GM18951 (cell line): ENCODE measurements around the gene PCSK2.

Experiments
- POLR2A ChIP-seq: IDR thresholded peaks from 4 replicates; pipeline ENCODE4 v1.6.1; 2011; ENCODE audit warnings: mild to moderate bottlenecking; ENCODE audit not compliant: insufficient read length, insufficient read depth; ENCODE audit errors: extremely low read depth
- in situ Hi-C: fragments of 300-500 bp; cut with MboI; formaldehyde crosslinking; loops from one replicate; pipeline ENCODE4 v1.12.0; 2022; ENCODE audit warnings: low sequenced_read_pairs, mixed read lengths, inconsistent platforms; ENCODE audit not compliant: unreplicated experiment

The PCSK2 gene

DNA sequence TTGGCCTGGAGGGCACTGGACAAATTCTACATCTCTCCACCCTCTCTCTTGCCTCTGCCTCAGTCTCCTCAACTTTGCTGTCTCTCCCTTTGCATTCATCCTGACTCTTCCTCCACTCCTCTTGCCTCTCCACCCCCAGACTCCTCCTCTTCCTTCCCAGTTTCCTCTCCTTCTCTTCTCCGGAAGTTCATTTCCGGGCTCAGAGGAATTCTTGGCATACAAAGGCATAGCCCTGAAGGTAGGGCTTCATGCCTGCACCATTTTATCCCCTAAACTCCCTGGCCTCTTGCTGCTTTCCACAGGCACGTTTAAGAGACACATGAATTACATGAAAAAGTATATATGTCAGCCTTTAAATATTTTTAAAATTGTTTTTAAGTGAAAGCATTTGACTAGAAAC is 293.7 kb downstream of the PCSK2 start:
- no peak for TF ChIP-seq POLR2A
- in situ Hi-C loops: no loop called here

- in situ Hi-C loops: no loop called here
- TF ChIP-seq POLR2A: no peak
Measured at GRCh38 chr20:17522528-17522927, 295.7 kb downstream of the PCSK2 start.

- no peak for TF ChIP-seq POLR2A
- in situ Hi-C loops: no loop called here
Measured at GRCh38 chr20:17523326-17523725, 296.5 kb downstream of the PCSK2 start.

DNA sequence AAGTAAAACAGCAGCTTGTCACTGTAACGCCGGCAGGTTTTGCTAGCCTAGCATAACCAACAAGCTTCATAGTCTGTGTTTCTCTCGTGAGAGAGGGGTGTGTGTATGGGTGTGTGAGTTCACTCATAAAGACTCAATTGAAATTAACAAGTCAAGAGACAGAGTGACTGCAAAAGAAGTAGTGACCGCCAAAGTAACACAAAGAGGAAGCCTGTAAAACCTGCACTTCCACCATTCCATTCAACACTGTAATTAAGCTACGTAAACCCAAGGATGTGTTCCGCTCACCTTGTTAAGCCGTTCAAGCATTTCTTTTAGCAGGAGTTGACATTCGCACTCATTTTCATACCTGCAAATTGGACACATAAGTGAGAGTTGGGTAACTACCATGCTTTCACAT is 297.7 kb downstream of the PCSK2 start:
- in situ Hi-C loops: no loop called here
- TF ChIP-seq POLR2A: no peak

DNA sequence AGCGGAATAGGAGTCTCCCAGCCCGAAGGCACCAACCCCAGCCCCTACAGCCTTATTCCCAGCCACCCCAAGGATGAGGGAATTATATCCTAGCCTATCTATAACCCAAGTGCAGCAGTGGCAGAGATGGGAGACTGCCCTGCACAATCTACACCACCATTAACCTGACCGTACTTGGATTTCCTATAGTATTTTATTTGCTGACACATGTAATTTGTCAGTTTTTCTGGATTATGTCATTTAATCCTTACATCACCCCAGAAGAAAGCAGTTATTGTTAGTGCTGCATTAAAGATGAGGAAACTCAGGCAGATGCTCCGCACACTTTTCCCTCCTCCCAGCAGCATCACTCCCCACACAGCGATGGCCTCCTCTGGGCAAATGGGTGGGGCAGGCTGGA is 298.3 kb downstream of the PCSK2 start:
- in situ Hi-C loops: no loop called here
- no peak for TF ChIP-seq POLR2A

DNA sequence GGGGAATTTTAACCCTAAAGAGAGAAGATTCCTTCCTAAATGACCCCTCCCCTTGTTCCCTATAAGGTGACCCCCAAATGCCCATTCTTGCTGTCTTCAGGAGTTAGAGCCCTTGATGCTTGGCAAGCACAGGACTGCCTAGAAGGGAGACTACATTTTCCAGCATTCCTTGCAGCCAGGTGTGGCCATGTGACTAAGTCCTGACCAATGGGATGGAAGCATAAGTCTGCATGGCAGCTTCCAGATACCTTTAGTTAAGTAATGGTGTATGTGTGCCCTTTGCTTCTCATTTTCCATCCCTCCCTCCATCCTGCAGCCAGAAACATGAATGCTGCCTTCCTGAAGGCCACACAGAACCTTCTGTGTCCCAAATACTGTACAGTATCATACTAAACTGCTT is 298.8 kb downstream of the PCSK2 start:
- no peak for TF ChIP-seq POLR2A
- in situ Hi-C loops: no loop called here

DNA sequence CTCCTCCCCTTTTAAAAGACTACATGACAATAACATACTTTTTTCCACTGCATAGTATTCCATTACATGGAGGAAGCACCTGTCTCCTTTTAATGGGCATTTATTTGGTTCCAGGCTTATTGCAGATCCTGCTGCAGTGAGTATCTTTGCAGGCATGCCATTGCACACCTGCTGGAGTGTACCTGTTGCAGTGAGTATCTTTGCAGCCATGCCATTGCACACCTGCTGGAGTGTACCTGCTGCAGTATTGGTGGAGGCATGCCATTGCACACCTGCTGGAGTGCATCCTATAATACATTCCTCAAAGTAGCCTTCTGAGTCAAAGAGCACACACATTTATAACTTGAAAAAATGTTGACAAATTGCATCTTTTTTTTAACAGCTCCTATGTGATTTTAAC is 302.7 kb downstream of the PCSK2 start:
- in situ Hi-C loops: no loop called here
- no peak for TF ChIP-seq POLR2A

GRCh38 chr20:17530153-17530552 is 303.3 kb downstream of the PCSK2 start:
- in situ Hi-C loops: loop anchor here (10.0 kb wide), 1 partner anchor 95 kb away; no protein-coding TSS in a partner anchor
- no peak for TF ChIP-seq POLR2A

DNA sequence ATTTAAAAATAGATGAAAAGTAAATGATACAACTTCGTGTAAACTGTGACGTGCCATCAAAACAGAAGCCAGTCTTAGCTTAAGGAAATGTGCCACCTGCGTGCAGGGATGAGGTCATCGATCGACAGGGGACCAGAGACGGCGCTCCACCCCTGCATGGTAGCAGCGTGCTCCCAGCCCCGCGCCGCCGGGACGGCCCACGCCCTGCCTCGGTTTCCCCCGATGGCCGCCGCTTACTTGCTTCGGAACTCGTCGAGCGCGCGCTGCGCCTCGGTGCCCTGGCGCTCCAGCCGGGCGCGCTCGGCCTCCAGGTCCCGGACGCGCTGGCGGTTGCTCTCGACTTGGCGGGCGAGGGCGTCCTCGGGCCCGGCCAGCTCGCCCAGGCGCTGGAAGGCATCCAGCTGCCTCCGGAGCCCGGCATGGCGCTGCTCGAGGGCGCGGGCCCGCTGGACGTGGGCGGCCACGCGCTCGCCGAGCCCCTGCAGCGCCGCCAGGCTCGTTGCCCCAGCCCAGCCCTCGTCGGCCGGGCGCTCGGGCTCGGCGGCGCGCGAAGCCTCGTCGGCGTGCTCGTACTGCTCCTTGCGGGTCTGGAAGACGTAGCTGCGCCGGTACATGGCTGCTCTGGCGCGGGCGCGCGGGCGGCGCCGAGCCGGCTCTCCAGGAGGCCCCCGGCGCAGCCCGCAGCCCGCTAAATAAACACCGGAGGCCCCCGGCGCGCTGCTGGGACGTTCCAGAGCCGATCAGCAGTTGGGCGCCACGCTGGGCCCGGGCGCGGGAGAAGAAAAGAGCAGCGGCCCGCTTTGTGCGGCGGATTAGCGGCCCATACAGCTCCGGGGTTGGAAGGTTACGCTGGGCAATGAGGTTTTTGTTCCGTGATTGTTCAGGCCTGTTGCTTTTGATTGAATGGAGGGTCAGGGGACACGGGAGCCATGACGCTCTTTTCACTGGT is 304.1 kb downstream of the PCSK2 start, which contains the start of gene BFSP1:
BFSP1 (minus strand) TSS at position 664 of the 949 bp plus-strand sequence; CDS start at position 614, 50 bp downstream.
- TF ChIP-seq POLR2A: no peak
- in situ Hi-C loops: loop anchor here (10.0 kb wide), 1 partner anchor 94 kb away; no protein-coding TSS in a partner anchor

DNA sequence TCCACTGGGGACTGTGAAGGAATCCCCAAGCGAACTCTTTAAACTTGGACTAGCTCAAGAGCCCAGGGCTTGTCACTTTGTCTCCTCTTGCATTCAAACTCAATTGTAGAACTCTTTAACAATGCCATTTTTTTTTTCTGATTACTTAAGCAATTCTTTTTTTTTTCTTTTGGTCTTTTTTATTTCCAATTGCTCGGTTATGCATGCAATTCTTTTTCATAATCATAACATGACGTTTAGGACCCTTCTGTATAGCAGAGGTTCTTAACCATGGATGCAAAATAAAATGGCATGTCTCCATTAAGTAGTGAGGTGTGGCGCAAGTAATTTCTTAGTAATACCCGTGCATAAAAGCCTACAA is 304.8 kb downstream of the PCSK2 start:
- in situ Hi-C loops: loop anchor here (10.0 kb wide), 1 partner anchor 93 kb away; no protein-coding TSS in a partner anchor
- no peak for TF ChIP-seq POLR2A

GRCh38 chr20:17533396-17533795 is 306.6 kb downstream of the PCSK2 start:
- in situ Hi-C loops: loop anchor here (10.0 kb wide), 1 partner anchor 91 kb away; no protein-coding TSS in a partner anchor
- no peak for TF ChIP-seq POLR2A

- in situ Hi-C loops: loop anchor here (10.0 kb wide), 1 partner anchor 91 kb away; no protein-coding TSS in a partner anchor
- no peak for TF ChIP-seq POLR2A
Measured at GRCh38 chr20:17534077-17534476, 307.2 kb downstream of the PCSK2 start.
